Measurements from ENCODE around the gene ADAT2. TPM values are rescaled to one million over a fixed set of nuclear protein-coding genes. Genes with fewer than 3 reads are reported as not detected.
A peak's percentile ranks its signal among the peaks of the same experiment; 100 is the strongest.

Gene ADAT2
- total RNA-seq, 1 donor from 2014 or later = 4.7 TPM

DNA sequence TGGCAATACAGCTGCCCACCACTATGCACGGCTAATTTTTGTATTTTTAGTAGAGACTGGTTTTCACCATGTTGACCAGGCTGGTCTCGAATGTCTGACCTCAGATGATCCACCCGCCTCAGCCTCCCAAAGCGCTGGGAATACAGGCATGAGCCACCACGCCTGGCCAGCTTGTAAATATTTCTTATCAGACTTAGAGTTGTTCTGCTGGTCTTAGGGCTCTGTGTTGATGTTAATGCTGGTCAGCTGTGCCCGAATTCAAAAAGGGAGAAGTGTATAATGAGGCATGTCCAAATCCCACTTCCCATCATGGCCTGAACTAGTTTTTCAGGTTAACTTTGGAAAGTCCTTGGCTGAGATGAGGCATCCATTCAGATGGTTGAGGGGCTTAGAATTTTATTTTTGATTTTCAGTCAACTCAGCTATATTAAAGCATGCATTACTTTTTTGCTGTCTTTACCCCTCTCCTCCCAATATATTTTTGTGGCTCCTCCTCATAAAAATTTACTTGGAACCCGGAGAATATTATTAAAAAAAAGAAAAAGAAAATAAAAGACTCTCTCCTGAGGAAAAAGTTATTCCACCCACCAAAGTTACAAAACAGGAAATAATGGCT lies 47.7 kb downstream of the ADAT2 start:
- H3K4me3 ChIP-seq (ENCODE audit: low read depth, low read length) = no peak overlapping the region
- no peaks in the 10 kb centered on the region for H3K36me3 ChIP-seq (ENCODE audit: control insufficient read depth, insufficient read depth, low read length)
- no peaks in the 10 kb centered on the region for H3K27me3 ChIP-seq (ENCODE audit: control insufficient read depth, insufficient read depth, low read length)
- FAIRE-seq = no peak
- TF ChIP-seq, protein P1, sequence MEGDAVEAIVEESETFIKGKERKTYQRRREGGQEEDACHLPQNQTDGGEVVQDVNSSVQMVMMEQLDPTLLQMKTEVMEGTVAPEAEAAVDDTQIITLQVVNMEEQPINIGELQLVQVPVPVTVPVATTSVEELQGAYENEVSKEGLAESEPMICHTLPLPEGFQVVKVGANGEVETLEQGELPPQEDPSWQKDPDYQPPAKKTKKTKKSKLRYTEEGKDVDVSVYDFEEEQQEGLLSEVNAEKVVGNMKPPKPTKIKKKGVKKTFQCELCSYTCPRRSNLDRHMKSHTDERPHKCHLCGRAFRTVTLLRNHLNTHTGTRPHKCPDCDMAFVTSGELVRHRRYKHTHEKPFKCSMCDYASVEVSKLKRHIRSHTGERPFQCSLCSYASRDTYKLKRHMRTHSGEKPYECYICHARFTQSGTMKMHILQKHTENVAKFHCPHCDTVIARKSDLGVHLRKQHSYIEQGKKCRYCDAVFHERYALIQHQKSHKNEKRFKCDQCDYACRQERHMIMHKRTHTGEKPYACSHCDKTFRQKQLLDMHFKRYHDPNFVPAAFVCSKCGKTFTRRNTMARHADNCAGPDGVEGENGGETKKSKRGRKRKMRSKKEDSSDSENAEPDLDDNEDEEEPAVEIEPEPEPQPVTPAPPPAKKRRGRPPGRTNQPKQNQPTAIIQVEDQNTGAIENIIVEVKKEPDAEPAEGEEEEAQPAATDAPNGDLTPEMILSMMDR (IDR thresholded peaks at IDR 0.05; ENCODE audit: insufficient read depth, low read length, severe bottlenecking) = no peak
- no peak for DNase-seq (ENCODE audit: low read depth)

DNA sequence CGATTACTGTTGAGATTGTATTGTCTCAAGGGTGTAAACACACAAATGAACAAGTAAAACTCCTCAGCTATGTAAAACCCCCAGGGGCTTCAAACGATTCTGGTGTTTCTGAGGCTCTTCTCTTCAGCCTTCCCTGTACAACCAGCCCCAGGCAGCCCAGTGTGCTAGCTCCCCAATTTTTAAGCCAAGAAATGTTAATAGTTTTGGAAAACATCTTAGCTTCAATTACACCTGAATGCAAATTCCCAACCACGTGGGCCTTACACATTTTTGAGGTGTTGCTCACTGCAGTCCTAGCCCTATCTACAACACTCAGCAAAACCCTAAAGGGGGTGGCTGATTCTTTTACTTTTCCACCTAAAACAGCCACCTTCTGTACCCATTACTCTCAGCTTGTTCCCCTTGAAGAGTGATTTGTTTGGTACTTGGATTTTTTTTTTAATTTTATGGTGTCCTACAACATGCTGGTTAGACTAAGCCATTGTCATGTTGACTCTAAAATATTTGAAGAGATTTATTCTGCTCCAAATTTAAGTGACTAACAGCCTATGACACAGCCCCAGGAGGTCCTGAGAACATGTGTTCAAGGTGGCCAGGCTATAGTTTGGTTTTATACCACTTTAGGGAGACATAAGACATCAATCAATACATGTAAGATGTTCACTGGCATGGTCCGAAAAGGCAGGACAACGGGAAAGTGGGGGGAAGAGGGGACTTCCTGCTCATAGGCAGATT lies 48.7 kb downstream of the ADAT2 start:
- Histone ChIP-seq H3K36me3 (ENCODE audit: control insufficient read depth, insufficient read depth, low read length) (no peaks in the 10 kb centered on the region), H3K4me3 (ENCODE audit: low read depth, low read length) (no peak overlapping the region), H3K27me3 (ENCODE audit: control insufficient read depth, insufficient read depth, low read length) (no peaks in the 10 kb centered on the region)
- TF ChIP-seq, protein P1 (IDR thresholded peaks at IDR 0.05; ENCODE audit: insufficient read depth, low read length, severe bottlenecking) = no peak
- FAIRE-seq = no peak
- peak; percentile 61 for DNase-seq (ENCODE audit: low read depth)

DNA sequence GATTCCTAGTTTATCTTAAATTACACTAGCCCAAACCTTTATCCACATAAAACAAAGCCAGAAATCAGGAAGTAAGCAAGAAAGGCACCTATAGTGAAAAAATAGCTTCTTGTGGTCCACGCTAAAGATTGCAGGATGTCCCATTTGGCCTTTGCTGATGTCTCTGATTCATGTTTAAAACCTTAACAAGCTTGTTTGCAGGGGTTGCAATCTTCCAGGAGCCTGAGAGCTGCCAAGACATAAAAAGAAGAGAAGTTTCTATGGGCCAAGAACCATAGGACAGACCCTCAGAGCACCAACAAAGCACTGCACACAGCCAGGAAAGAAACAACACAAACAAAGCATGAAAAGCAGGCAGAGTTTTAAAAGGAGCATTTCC lies 49.4 kb downstream of the ADAT2 start:
- no peak for FAIRE-seq
- no peak for DNase-seq (ENCODE audit: low read depth)
- H3K4me3 ChIP-seq (ENCODE audit: low read depth, low read length) = no peak overlapping the region
- TF ChIP-seq, protein P1 (IDR thresholded peaks at IDR 0.05; ENCODE audit: insufficient read depth, low read length, severe bottlenecking) = no peak
- H3K27me3 ChIP-seq (ENCODE audit: control insufficient read depth, insufficient read depth, low read length) = no peaks in the 10 kb centered on the region
- H3K36me3 ChIP-seq (ENCODE audit: control insufficient read depth, insufficient read depth, low read length) = no peaks in the 10 kb centered on the region

DNA sequence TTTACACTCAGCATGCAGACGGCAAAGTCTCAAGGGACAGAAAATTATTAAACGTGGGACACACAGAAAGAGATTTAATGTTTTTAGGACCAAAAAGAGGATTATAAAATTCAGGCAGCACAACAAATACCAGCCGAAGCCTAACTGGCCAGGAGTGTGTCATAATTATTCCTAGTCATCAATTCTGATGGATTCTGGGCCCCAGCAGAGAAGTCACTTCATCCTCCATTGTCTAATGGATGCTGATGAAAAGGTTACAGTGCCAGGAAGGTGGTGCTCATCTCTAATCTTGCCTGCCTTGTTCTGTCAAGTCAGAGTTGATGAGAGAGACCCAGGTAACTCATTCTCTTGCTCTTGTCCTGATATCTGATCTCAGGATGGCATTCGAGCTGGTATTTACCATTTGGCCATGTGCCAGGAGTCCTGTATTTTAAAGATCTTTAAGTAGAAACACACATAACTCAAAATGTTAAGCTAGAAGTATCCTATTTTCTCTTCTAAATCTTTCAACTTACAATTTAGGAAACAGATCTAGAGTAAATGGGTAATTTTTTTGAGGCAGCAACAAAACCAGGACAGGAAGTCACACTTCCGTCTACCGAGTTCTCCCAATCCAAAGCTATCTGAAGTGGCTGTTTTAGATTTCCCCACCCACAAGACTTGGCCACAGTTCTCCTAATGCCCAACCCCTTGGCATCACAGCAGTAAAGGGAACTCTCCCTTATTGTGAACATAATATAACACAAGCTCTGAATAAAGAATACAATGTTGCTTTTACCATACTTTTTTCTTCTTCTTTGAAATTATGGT lies 50.0 kb downstream of the ADAT2 start:
- no peaks in the 10 kb centered on the region for H3K36me3 ChIP-seq (ENCODE audit: control insufficient read depth, insufficient read depth, low read length)
- no peaks in the 10 kb centered on the region for H3K27me3 ChIP-seq (ENCODE audit: control insufficient read depth, insufficient read depth, low read length)
- no peak overlapping the region for H3K4me3 ChIP-seq (ENCODE audit: low read depth, low read length)
- TF ChIP-seq, protein P1 (IDR thresholded peaks at IDR 0.05; ENCODE audit: insufficient read depth, low read length, severe bottlenecking) = no peak
- FAIRE-seq (no peak), DNase-seq (ENCODE audit: low read depth) (peak; percentile 72)

DNA sequence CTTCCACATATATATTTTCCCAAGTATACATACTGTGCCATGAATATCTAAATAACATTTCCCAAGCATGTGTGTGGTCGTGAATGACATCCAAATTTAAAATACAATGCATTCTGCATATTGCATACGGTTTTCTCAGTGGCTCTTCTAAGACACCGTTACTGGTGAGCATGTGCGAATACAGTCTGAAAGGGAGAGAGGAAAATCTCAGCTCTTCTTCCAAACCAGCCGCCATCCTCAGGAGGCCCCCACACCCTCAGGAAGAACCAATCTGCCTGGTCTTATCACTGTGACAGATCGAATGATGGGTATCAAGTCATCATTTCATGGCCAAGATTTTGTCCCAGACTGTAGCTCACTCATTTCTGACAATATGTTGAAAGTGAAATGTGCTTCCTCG lies 50.7 kb downstream of the ADAT2 start:
- no peaks in the 10 kb centered on the region for H3K36me3 ChIP-seq (ENCODE audit: control insufficient read depth, insufficient read depth, low read length)
- TF ChIP-seq, protein P1 (IDR thresholded peaks at IDR 0.05; ENCODE audit: insufficient read depth, low read length, severe bottlenecking) = no peak
- FAIRE-seq (no peak), DNase-seq (ENCODE audit: low read depth) (no peak)
- no peak overlapping the region for H3K4me3 ChIP-seq (ENCODE audit: low read depth, low read length)
- no peaks in the 10 kb centered on the region for H3K27me3 ChIP-seq (ENCODE audit: control insufficient read depth, insufficient read depth, low read length)
